ENCODE measurements around the gene XAB2.
A peak's percentile ranks its signal among the peaks of the same experiment; 100 is the strongest.

The XAB2 gene

GRCh38 chr19:7618348-7618747 lies 11.0 kb downstream of the XAB2 start:
- peak overlapping the region in 9 of 21 experiments; percentile 1 to 65 (median 41) for H3K27ac ChIP-seq

DNA sequence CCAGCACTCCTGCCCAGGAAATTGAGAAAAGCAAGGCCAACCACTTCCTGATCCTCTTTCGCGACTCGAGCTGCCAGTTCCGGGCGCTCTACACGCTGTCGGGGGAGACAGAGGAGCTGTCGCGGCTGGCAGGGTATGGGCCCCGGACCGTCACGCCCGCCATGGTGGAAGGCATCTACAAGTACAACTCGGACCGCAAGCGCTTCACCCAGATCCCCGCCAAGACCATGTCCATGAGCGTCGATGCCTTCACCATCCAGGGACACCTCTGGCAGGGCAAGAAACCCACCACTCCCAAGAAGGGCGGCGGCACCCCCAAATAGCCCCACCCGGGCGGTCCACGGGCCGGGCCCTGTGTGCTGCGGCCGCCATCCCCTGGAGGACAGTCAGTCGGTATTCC lies 11.6 kb downstream of the XAB2 start:
- Histone ChIP-seq H3K27ac (peak overlapping the region in 4 of 21 experiments; percentile 1 to 41 (median 4)), H3K4me3 (no peak overlapping the region)

More at GRCh38 chr19:7618348-7618747, 11.0 kb downstream of the XAB2 start:
- H3K4me3 ChIP-seq: no peak overlapping the region

GRCh38 chr19:7617172-7617571 lies 12.2 kb downstream of the XAB2 start:
- Histone ChIP-seq H3K4me3 (no peak overlapping the region), H3K27ac (no peak overlapping the region)

DNA sequence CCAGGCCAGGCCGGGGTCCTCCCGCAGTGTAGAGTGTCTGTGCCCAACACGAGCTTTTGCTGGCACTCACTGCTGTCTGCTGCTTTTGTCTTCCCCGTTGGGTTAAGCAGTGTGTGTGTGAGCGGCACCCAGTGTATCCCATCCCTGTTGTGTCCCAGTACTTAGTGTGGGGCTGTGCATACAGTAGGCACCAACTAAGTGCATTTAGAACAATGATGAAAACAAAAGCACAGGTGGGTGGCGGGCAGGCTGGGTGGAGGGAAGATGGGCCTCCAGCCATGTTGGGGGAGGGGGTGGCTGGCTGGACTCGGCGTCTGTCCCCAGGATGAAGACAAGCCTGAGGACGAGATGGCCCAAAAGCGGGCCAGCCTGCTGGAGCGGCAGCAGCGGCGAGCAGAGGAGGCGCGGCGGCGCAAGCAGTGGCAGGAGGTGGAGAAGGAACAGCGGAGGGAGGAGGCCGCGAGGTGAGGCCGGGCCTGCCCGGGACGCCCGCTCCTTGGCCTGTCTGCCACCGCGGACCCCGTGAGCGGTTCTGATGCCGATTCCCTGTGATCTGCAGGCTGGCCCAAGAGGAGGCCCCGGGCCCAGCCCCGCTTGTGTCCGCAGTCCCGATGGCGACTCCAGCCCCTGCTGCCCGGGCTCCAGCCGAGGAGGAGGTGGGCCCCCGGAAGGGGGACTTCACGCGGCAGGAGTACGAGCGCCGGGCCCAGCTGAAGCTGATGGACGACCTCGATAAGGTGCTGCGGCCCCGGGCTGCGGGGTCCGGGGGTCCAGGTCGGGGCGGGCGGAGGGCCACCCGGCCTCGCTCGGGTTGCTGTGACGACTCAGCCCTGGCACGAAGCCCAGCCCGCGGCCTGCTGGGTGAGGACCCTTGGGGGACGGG lies 14.2 kb downstream of the XAB2 start:
- no peak overlapping the region for H3K4me3 ChIP-seq
- H3K27ac ChIP-seq: no peak overlapping the region

DNA sequence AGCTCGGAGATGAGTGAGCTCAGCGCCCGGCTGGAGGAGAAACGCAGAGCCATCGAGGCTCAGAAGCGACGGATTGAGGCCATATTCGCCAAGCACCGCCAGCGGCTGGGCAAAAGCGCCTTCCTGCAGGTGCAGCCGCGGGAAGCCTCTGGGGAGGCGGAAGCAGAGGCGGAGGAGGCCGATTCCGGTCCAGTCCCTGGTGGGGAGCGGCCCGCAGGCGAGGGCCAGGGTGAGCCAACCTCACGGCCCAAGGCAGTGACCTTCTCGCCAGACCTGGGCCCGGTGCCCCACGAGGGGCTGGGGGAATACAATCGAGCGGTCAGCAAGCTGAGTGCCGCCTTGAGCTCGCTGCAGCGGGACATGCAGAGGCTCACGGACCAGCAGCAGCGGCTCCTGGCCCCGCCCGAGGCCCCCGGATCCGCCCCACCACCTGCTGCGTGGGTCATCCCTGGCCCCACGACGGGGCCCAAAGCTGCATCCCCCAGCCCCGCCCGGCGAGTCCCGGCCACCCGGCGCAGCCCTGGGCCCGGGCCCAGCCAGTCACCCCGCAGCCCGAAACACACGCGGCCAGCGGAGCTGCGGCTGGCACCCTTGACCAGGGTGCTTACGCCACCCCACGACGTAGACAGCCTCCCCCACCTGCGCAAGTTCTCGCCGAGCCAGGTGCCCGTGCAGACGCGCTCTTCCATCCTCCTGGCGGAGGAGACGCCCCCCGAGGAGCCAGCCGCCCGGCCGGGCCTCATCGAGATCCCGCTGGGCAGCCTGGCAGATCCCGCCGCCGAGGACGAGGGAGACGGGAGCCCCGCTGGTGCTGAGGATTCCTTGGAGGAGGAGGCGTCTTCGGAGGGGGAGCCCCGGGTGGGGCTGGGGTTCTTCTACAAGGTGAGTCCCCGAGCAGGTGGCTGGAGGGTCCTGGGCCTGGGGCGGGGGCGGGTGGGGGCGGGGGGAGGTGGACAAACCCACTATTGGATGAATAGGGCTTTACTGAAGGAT lies 16.8 kb downstream of the XAB2 start:
- Histone ChIP-seq H3K27ac (no peak overlapping the region), H3K4me3 (no peak overlapping the region)

- Histone ChIP-seq H3K4me3 (no peak overlapping the region), H3K27ac (no peak overlapping the region)
Observed at GRCh38 chr19:7611541-7612279, 17.6 kb downstream of the XAB2 start.

DNA sequence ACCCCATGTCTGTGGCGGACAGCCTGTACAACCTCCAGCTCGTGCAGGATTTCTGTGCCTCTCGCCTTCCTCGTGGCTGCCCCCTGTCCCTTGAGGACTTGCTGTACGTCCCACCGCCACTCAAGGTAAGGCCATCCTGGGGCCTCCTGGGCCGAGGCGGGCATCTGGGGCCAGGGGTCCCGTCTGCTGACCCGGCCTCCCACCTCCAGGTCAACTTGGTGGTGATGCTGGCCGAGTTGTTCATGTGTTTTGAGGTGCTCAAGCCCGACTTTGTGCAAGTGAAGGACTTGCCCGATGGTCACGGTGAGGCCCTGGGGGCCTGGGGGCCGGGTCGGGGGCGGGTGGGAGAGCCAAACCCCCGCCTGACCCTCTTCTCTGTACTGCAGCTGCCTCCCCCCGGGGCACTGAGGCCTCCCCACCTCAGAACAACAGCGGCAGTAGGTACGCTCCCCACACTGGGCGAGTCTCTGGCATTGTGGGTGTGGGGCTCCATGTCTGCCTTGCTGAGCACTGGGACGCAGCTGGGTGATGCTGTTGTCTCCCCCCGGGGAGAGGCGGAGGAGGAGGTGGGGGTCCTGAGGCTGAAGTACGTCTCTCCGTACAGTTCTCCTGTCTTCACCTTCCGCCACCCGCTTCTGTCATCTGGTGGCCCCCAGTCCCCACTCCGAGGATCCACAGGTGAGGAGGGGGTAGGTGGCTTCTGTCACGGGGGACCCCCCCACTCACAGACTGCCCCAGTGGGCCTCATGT lies 18.7 kb downstream of the XAB2 start:
- H3K27ac ChIP-seq: no peak overlapping the region
- no peak overlapping the region for H3K4me3 ChIP-seq

DNA sequence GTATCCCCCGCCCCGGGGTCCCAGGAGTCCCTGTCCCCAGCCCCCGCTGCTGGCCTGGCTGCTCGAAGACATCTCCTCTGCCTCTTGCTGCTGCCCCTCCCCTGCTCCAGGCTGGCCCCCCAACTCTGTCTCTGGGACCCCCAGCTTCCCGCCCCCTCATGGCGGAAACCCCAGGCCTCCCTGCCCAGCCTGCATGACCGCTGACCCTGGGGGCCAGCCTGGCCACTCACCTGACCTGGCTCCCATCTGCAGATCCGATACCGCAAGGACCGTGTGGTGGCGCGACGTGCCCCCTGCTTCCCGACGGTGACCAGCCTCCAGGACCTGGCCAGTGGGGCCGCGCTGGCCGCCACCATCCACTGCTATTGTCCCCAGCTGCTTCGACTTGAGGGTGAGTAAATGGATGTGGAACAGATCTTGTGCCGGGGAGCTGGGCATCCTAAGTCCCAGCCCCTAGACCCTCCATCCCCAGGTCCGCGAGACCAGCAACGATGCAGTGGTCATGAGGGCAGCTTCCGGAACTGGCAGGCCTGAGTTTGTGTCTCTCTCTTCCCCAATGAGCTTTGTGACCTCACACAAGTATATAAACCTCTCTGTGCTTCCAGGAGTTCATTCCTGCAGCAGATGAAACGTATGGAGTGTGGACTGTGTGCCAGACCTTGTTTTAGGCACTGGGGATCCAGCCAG lies 21.3 kb downstream of the XAB2 start:
- Histone ChIP-seq H3K4me3 (no peak overlapping the region), H3K27ac (no peak overlapping the region)

DNA sequence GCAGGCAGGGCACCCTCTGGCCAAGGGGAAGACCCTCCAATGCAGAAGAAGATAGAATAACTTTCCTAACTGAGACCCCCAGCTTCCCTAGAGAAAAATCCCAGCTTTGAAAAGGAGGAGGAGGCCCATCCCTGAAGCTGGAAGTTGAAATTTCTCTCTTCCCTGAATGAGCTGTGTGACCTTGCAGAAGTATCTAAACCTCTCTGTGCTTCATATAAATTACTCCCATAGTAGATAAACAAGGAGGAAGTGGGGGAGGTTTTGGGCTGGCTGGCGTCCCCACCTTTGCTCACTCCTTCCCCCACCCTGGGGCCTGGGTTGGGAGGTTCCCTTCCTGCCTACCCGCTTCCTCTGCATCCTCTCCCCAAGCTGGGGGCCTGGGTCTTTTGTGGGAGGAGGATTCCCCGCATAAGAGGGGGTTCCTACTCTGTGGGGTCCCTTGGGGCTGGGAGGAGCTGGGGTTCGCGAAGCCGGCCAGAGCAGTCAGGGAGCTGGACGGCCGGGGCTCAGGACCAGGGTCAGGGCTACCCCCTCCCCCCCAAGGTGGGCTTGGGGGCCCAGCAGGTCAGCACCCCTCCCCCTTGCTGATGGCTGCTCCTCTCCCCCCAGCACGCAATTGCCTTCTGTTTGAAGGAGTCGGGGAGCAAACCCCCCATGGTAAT lies 22.0 kb downstream of the XAB2 start:
- Histone ChIP-seq H3K27ac (no peak overlapping the region), H3K4me3 (no peak overlapping the region)

GRCh38 chr19:7606289-7606688 lies 23.1 kb downstream of the XAB2 start:
- Histone ChIP-seq H3K4me3 (no peak overlapping the region), H3K27ac (no peak overlapping the region)

- H3K4me3 ChIP-seq: no peak overlapping the region
- H3K27ac ChIP-seq: no peak overlapping the region
Observed at GRCh38 chr19:7605490-7606222, 23.7 kb downstream of the XAB2 start.

- no peak overlapping the region for H3K27ac ChIP-seq
- H3K4me3 ChIP-seq: no peak overlapping the region
Observed at GRCh38 chr19:7603919-7604318, 25.4 kb downstream of the XAB2 start.

- Histone ChIP-seq H3K27ac (no peak overlapping the region), H3K4me3 (no peak overlapping the region)
Observed at GRCh38 chr19:7602935-7603497, 26.3 kb downstream of the XAB2 start.

GRCh38 chr19:7602240-7602934 lies 27.0 kb downstream of the XAB2 start:
- H3K27ac ChIP-seq: no peak overlapping the region
- no peak overlapping the region for H3K4me3 ChIP-seq

- no peak overlapping the region for H3K4me3 ChIP-seq
- H3K27ac ChIP-seq: no peak overlapping the region
Observed at GRCh38 chr19:7600721-7601120, 28.6 kb downstream of the XAB2 start.

GRCh38 chr19:7598180-7598579 lies 31.2 kb downstream of the XAB2 start:
- Histone ChIP-seq H3K4me3 (no peak overlapping the region), H3K27ac (no peak overlapping the region)
